ENCODE measurements around the gene MTHFSD. TPM values are rescaled to one million over a fixed set of nuclear protein-coding genes. Genes with fewer than 3 reads are reported as not detected.

Gene MTHFSD
- total RNA-seq (20.7 TPM), polyA plus RNA-seq (12.0 TPM)

GRCh38 chr16:86554917-86555703 lies at the start of gene MTHFSD:
Gene MTHFSD (minus strand): TSS chr16:86555235. CDS start chr16:86555184, 51 bp downstream.
- DNase-seq (ENCODE audit: extremely low spot score) = no peak
- Histone ChIP-seq H3K4me1 (ENCODE audit: insufficient read depth) (no peaks in the 10 kb centered on the region), H3K36me3 (ENCODE audit: insufficient read depth) (no peaks in the 10 kb centered on the region), H3K4me3 (ENCODE audit: low read depth, low read length) (peak within 1 kb of the TSS; percentile 79), H3K27ac (ENCODE audit: low read depth) (peak within 1 kb of the TSS; percentile 63)
- 3% methylated on average over 70 of the region's 70 CpGs for WGBS

- WGBS = 71% methylated on average over 16 of the region's 16 CpGs
- no peaks in the 10 kb centered on the region for H3K4me1 ChIP-seq (ENCODE audit: insufficient read depth)
- DNase-seq (ENCODE audit: extremely low spot score) = no peak
- peak overlapping the region; percentile 7 for H3K4me3 ChIP-seq (ENCODE audit: low read depth, low read length)
- H3K27ac ChIP-seq (ENCODE audit: low read depth) = no peak overlapping the region
- no peaks in the 10 kb centered on the region for H3K36me3 ChIP-seq (ENCODE audit: insufficient read depth)
These were observed 49.6 kb upstream of the MTHFSD start for GRCh38 chr16:86604436-86605193.

DNA sequence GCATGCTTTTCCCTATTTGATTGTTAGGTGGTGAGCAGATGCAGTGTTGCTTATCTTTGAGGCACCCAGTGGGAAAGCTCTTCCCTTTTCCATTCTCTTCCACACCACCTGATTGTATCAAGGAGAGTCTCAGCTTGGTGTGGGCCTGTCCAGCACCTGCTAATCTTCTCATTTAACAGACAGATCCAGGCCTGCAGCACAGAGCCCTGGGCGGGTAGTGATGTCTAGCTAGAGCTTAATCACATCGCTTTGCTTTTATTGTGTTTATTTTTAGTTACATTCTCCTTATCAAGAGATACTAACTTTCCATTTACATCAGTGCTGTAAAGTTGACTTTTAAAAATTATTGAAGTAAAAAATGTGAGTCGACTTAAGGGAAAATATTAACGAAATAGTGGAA lies 47.5 kb upstream of the MTHFSD start:
- 40% methylated on average over 4 of the region's 4 CpGs for WGBS
- Histone ChIP-seq H3K36me3 (ENCODE audit: insufficient read depth) (no peaks in the 10 kb centered on the region), H3K4me1 (ENCODE audit: insufficient read depth) (no peaks in the 10 kb centered on the region), H3K4me3 (ENCODE audit: low read depth, low read length) (no peak overlapping the region), H3K27ac (ENCODE audit: low read depth) (no peak overlapping the region)
- no peak for DNase-seq (ENCODE audit: extremely low spot score)

- DNase-seq (ENCODE audit: extremely low spot score) = no peak
- WGBS = 86% methylated on average over 2 of the region's 2 CpGs
- no peak overlapping the region for H3K27ac ChIP-seq (ENCODE audit: low read depth)
- no peak overlapping the region for H3K4me3 ChIP-seq (ENCODE audit: low read depth, low read length)
- no peaks in the 10 kb centered on the region for H3K36me3 ChIP-seq (ENCODE audit: insufficient read depth)
- H3K4me1 ChIP-seq (ENCODE audit: insufficient read depth) = no peaks in the 10 kb centered on the region
These were observed 46.3 kb upstream of the MTHFSD start for GRCh38 chr16:86601356-86601755.

DNA sequence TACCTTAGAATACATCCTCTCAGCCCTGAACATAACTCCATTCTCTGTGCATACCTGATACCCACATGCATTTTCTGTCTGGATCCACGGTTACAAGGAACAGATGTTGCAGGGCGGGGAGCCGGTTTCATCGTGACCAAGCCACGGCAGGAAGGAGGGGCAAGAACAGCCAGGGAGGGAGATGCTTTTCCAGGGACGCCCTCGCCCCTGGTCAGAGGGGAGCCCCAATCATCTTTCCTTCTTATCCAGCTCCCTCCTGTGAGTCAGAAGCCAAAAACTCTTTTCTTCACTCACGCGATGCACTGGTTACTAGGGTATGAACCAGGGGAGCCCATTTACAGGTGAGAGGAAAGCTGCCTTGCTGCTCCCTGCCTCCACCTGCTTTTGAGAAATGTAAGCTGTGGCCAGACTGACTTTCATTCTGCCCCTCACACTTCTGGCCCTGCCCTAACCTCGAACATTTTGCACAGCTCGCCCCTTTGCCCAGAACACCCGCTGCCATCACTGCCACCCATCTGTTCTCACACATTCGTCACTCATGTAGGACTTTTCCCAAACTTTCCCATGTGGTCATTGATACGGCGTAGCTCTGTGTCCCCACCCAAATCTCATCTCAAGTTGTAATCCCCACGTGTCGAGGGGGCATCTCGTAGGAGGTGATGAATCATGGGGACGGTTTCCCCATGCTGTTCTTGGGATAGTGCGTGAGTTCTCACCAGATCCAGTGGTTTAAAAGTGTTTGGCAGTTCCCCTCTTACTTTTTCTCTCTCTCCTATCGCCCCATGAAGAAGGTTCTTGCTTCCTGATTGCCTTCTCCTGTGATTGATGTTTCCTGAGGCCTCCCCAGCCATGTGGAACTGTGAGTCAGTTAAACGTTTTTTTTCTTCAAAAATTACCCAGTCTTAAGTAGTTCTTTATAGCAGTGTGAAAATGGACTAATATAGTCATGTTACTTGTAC lies 43.9 kb upstream of the MTHFSD start:
- no peak for DNase-seq (ENCODE audit: extremely low spot score)
- no peaks in the 10 kb centered on the region for H3K4me1 ChIP-seq (ENCODE audit: insufficient read depth)
- no peak overlapping the region for H3K27ac ChIP-seq (ENCODE audit: low read depth)
- H3K4me3 ChIP-seq (ENCODE audit: low read depth, low read length) = no peak overlapping the region
- 56% methylated on average over 22 of the region's 22 CpGs for WGBS
- H3K36me3 ChIP-seq (ENCODE audit: insufficient read depth) = no peaks in the 10 kb centered on the region

DNA sequence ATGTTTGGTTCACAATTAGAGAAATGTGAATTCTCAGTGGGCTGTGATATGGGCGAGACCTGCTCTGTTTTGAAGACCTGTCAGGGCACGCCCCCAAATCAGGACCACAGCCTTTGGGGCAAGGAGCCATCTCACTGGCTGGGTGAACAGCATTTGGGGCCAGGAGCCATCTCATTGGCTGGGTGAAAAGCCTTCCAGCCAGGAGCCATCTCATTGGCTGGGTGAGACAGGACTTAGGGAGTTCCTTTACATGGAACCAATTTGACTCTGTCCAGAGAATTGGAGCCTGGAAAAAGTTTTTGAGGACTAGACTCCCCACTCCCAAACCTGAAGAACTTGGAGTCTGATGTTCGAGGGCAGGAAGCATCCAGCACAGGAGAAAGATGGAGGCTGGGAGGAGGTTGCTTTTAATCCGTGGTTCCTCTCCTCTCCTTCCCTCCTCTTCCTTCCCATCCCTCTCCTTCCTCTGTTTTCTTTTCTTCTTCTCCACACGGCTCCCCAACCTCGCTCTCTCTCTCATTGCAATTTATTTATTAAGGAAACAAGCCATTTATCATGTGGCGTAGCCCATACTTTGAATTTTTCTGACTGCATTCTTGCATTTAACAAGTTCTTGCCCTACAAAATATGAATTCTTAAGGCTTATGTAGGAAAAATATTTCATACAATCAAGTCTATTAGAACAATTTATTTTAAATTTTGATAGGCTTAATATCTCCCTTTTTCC lies 43.0 kb upstream of the MTHFSD start:
- 60% methylated on average over 7 of the region's 7 CpGs for WGBS
- no peak for DNase-seq (ENCODE audit: extremely low spot score)
- Histone ChIP-seq H3K36me3 (ENCODE audit: insufficient read depth) (no peaks in the 10 kb centered on the region), H3K4me1 (ENCODE audit: insufficient read depth) (no peaks in the 10 kb centered on the region), H3K4me3 (ENCODE audit: low read depth, low read length) (no peak overlapping the region), H3K27ac (ENCODE audit: low read depth) (no peak overlapping the region)

DNA sequence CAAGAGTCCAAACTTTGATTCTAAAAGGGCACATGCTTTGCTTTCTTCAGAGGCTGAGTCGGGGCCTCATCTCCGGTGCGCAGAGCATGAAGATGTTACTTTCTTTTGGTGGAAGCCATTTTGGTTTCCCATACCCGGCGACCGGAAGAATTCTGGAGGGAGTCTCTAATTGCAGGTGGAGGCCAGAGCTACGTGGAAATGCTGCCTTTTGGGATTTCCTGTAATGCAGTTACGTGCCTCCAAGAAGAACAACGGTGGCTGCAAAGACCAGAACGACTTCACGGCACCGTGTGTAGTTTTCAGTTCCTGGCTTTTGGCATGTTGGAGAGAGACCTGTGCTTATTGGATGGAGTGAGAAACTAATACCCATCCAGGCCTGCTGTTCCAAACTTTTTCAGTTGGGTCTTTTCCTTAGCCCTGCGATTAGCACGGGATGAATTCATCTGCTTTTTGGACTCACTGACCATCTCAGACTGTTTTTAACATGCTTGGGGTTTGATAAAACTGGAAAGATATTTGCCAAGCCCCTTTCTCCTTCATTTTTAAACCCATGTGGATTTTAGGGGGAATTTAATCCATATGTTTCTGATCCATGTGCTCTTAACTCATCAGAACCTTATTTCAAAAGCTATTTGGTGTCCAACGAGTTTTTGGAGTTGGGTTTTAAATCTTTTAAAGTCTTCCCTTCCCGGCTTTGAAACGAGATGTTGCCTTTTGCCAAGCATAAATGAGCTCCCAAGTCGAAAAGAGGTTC lies 42.3 kb upstream of the MTHFSD start:
- Histone ChIP-seq H3K27ac (ENCODE audit: low read depth) (no peak overlapping the region), H3K36me3 (ENCODE audit: insufficient read depth) (no peaks in the 10 kb centered on the region), H3K4me1 (ENCODE audit: insufficient read depth) (no peaks in the 10 kb centered on the region), H3K4me3 (ENCODE audit: low read depth, low read length) (no peak overlapping the region)
- DNase-seq (ENCODE audit: extremely low spot score) = no peak
- WGBS = 83% methylated on average over 18 of the region's 18 CpGs

DNA sequence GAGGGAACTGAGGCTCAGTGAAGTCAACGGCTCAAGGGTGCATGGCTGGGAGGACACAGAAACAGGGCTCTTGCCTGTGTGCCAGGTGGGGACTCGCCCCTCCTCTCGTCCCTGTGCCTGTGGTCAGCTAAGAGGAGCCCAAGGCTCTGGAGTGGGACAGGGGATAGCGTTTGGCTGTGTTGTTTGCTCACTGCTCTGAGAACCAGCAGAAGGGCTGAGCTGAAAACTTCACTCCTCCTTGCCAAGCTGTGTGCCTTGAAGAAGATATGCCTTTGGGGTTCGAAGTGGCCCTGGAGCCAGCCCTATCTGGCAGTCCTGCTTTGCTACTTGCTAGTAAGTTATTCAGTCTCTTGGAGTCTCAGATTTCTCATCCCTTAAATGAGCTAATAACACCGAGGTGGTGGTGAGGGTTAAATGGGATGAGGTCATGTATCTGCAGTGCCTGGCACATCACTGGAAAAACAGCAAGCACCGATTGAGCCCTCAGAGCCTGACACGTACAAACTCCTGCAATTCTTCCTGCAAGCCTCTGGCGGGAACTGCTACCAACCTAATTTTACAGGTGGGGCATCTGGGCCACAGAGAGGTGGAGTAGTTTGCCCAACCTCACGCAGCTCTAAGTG lies 41.1 kb upstream of the MTHFSD start:
- Histone ChIP-seq H3K4me3 (ENCODE audit: low read depth, low read length) (no peak overlapping the region), H3K4me1 (ENCODE audit: insufficient read depth) (no peaks in the 10 kb centered on the region), H3K36me3 (ENCODE audit: insufficient read depth) (no peaks in the 10 kb centered on the region), H3K27ac (ENCODE audit: low read depth) (no peak overlapping the region)
- no peak for DNase-seq (ENCODE audit: extremely low spot score)
- 80% methylated on average over 10 of the region's 10 CpGs for WGBS

GRCh38 chr16:86594721-86595120 lies 39.7 kb upstream of the MTHFSD start:
- no peak overlapping the region for H3K27ac ChIP-seq (ENCODE audit: low read depth)
- WGBS = 27% methylated on average over 8 of the region's 8 CpGs
- DNase-seq (ENCODE audit: extremely low spot score) = no peak
- H3K36me3 ChIP-seq (ENCODE audit: insufficient read depth) = no peaks in the 10 kb centered on the region
- no peak overlapping the region for H3K4me3 ChIP-seq (ENCODE audit: low read depth, low read length)
- H3K4me1 ChIP-seq (ENCODE audit: insufficient read depth) = no peaks in the 10 kb centered on the region

GRCh38 chr16:86593913-86594620 lies 39.0 kb upstream of the MTHFSD start:
- no peak overlapping the region for H3K27ac ChIP-seq (ENCODE audit: low read depth)
- H3K4me1 ChIP-seq (ENCODE audit: insufficient read depth) = no peaks in the 10 kb centered on the region
- H3K4me3 ChIP-seq (ENCODE audit: low read depth, low read length) = no peak overlapping the region
- DNase-seq (ENCODE audit: extremely low spot score) = no peak
- no peaks in the 10 kb centered on the region for H3K36me3 ChIP-seq (ENCODE audit: insufficient read depth)
- 32% methylated on average over 13 of the region's 13 CpGs for WGBS

- no peaks in the 10 kb centered on the region for H3K36me3 ChIP-seq (ENCODE audit: insufficient read depth)
- no peak overlapping the region for H3K27ac ChIP-seq (ENCODE audit: low read depth)
- no peak for DNase-seq (ENCODE audit: extremely low spot score)
- WGBS = 80% methylated on average over 4 of the region's 4 CpGs
- no peaks in the 10 kb centered on the region for H3K4me1 ChIP-seq (ENCODE audit: insufficient read depth)
- H3K4me3 ChIP-seq (ENCODE audit: low read depth, low read length) = no peak overlapping the region
These were observed 36.2 kb upstream of the MTHFSD start for GRCh38 chr16:86591270-86591669.
